Esophagus squamous epithelium (tissue), 4 donors: ENCODE results near the gene MCUB.

Source experiments
- CTCF ChIP-seq, 6 experiments: fragments of 450-650 bp in 4 of 6; fragments of 200-600 bp in 2 of 6; sonication (generic) in 2 of 6; IDR thresholded peaks; one replicate each; pipeline ENCODE4 v1.5.1; 2016 to 2019; ENCODE audit warnings: antibody characterized with exemption in 6 of 6, mild to moderate bottlenecking in 4 of 6, moderate library complexity in 4 of 6
- POLR2A ChIP-seq, 4 donors: fragments of 450-650 bp; IDR thresholded peaks; one replicate each; pipeline ENCODE4 v1.6.1; 2017; ENCODE audit warnings: antibody characterized with exemption in 4 of 4, mild to moderate bottlenecking in 4 of 4, moderate library complexity in 3 of 4

GRCh38 chr4:109673303-109673702 lies 113.3 kb downstream of the MCUB start:
- TF ChIP-seq POLR2A (IDR thresholded peaks at IDR 0.05), result no peak
- TF ChIP-seq CTCF (IDR thresholded peaks at IDR 0.05), result no peak
